ENCODE measurements around the gene SULT6B1.

Gene SULT6B1

GRCh38 chr2:37143974-37144373 lies 44.5 kb downstream of the SULT6B1 start:
- Histone ChIP-seq H3K36me3 (ENCODE audit: insufficient read depth, low read length) (peaks cover 35% of the 10 kb centered on the region; the same call in 1 of the 2 replicates), H3K79me2 (ENCODE audit: insufficient read depth, low read length) (no peaks in the 10 kb centered on the region)
- TF ChIP-seq EZH2phosphoT487 (IDR thresholded peaks at IDR 0.05; ENCODE audit: borderline replicate concordance) (no peak), CTCF (conservative IDR thresholded peaks at IDR 0.05; ENCODE audit: low read length) (no peak)

GRCh38 chr2:37142546-37142945 lies 45.9 kb downstream of the SULT6B1 start:
- TF ChIP-seq CTCF (conservative IDR thresholded peaks at IDR 0.05; ENCODE audit: low read length): no peak
- TF ChIP-seq EZH2phosphoT487 (IDR thresholded peaks at IDR 0.05; ENCODE audit: borderline replicate concordance): no peak
- Histone ChIP-seq H3K79me2 (ENCODE audit: insufficient read depth, low read length) (no peaks in the 10 kb centered on the region), H3K9me2 (replicated peaks; ENCODE audit: low read depth, low read length) (no peaks in the 10 kb centered on the region), H3K4me3 (ENCODE audit: low read length, poor library complexity, severe bottlenecking) (no peak overlapping the region), H3K36me3 (ENCODE audit: insufficient read depth, low read length) (peaks cover 36% of the 10 kb centered on the region; the same call in 1 of the 2 replicates), H3K9me3 (ENCODE audit: insufficient read depth, low read depth, low read length) (no peaks in the 10 kb centered on the region), H3F3A (ENCODE audit: low read depth) (no peaks in the 10 kb centered on the region), H4K20me1 (ENCODE audit: insufficient read depth, low read length, poor library complexity, severe bottlenecking) (no peaks in the 10 kb centered on the region), H3K9ac (ENCODE audit: low read depth, low read length, poor library complexity, severe bottlenecking) (no peak overlapping the region), H3K4me1 (ENCODE audit: insufficient read depth, low read length, poor library complexity, severe bottlenecking) (no peaks in the 10 kb centered on the region), H2AFZ (ENCODE audit: low read length) (no peak overlapping the region), H3K4me2 (ENCODE audit: low read depth, low read length, poor library complexity, severe bottlenecking) (no peak overlapping the region), H3K27me3 (ENCODE audit: insufficient read depth, low read length, poor library complexity, severe bottlenecking) (no peaks in the 10 kb centered on the region)

More at GRCh38 chr2:37143974-37144373, 44.5 kb downstream of the SULT6B1 start:
- no peaks in the 10 kb centered on the region for H3K4me1 ChIP-seq (ENCODE audit: insufficient read depth, low read length, poor library complexity, severe bottlenecking)
- no peaks in the 10 kb centered on the region for H4K20me1 ChIP-seq (ENCODE audit: insufficient read depth, low read length, poor library complexity, severe bottlenecking)
- H3F3A ChIP-seq (ENCODE audit: low read depth): no peaks in the 10 kb centered on the region
- no peaks in the 10 kb centered on the region for H3K27me3 ChIP-seq (ENCODE audit: insufficient read depth, low read length, poor library complexity, severe bottlenecking)
- no peak overlapping the region for H2AFZ ChIP-seq (ENCODE audit: low read length)
- H3K4me3 ChIP-seq (ENCODE audit: low read length, poor library complexity, severe bottlenecking): no peak overlapping the region
- H3K9ac ChIP-seq (ENCODE audit: low read depth, low read length, poor library complexity, severe bottlenecking): no peak overlapping the region
- no peaks in the 10 kb centered on the region for H3K9me2 ChIP-seq (replicated peaks; ENCODE audit: low read depth, low read length)
- H3K9me3 ChIP-seq (ENCODE audit: insufficient read depth, low read depth, low read length): no peaks in the 10 kb centered on the region
- H3K4me2 ChIP-seq (ENCODE audit: low read depth, low read length, poor library complexity, severe bottlenecking): no peak overlapping the region

GRCh38 chr2:37132914-37133313 lies 55.6 kb downstream of the SULT6B1 start:
- H3K36me3 ChIP-seq (ENCODE audit: insufficient read depth, low read length): peaks cover 64% of the 10 kb centered on the region; the same call in 1 of the 2 replicates
- H3K9me2 ChIP-seq (replicated peaks; ENCODE audit: low read depth, low read length): no peaks in the 10 kb centered on the region
- H3F3A ChIP-seq (ENCODE audit: low read depth): no peaks in the 10 kb centered on the region
- no peaks in the 10 kb centered on the region for H3K4me1 ChIP-seq (ENCODE audit: insufficient read depth, low read length, poor library complexity, severe bottlenecking)
- no peak overlapping the region for H3K4me2 ChIP-seq (ENCODE audit: low read depth, low read length, poor library complexity, severe bottlenecking)
- no peaks in the 10 kb centered on the region for H3K27me3 ChIP-seq (ENCODE audit: insufficient read depth, low read length, poor library complexity, severe bottlenecking)
- H3K4me3 ChIP-seq (ENCODE audit: low read length, poor library complexity, severe bottlenecking): no peak overlapping the region
- no peaks in the 10 kb centered on the region for H4K20me1 ChIP-seq (ENCODE audit: insufficient read depth, low read length, poor library complexity, severe bottlenecking)
- H2AFZ ChIP-seq (ENCODE audit: low read length): no peak overlapping the region
- no peaks in the 10 kb centered on the region; the same call in 1 of the 2 replicates for H3K79me2 ChIP-seq (ENCODE audit: insufficient read depth, low read length)
- H3K9ac ChIP-seq (ENCODE audit: low read depth, low read length, poor library complexity, severe bottlenecking): no peak overlapping the region
- H3K9me3 ChIP-seq (ENCODE audit: insufficient read depth, low read depth, low read length): no peaks in the 10 kb centered on the region
- no peak for TF ChIP-seq EZH2phosphoT487 (IDR thresholded peaks at IDR 0.05; ENCODE audit: borderline replicate concordance)
- no peak for TF ChIP-seq CTCF (conservative IDR thresholded peaks at IDR 0.05; ENCODE audit: low read length)

Data from Loucy (cell line).